Measurements from ENCODE around the gene DAZAP1. TPM values are rescaled to one million over a fixed set of nuclear protein-coding genes. Genes with fewer than 3 reads are reported as not detected.

Gene DAZAP1
- total RNA-seq, 1 donor from 2014 or later, result 61.5 TPM

Other genes with a start within 250 kb of the DAZAP1 start
- gene SBNO2, start 233.3 kb upstream of the DAZAP1 start, total RNA-seq, result 53.8 and 76.3 TPM in 2 replicates
- gene STK11, start 201.8 kb upstream of the DAZAP1 start, total RNA-seq, result 61.8 and 77.7 TPM in 2 replicates
- 9.8 and 13.9 TPM in 2 replicates for gene CBARP, start 169.6 kb upstream of the DAZAP1 start, total RNA-seq
- gene ATP5F1D, start 165.8 kb upstream of the DAZAP1 start, total RNA-seq, result 79.0 and 95.6 TPM in 2 replicates
- gene MIDN, start 159.0 kb upstream of the DAZAP1 start, total RNA-seq, result 43.0 and 78.7 TPM in 2 replicates
- gene CIRBP, start 138.3 kb upstream of the DAZAP1 start, total RNA-seq, result 182 and 231 TPM in 2 replicates
- 66.3 and 96.6 TPM in 2 replicates for gene FAM174C, start 132.1 kb upstream of the DAZAP1 start, total RNA-seq
- 2.6 and 4.8 TPM in 2 replicates for gene EFNA2, start 121.7 kb upstream of the DAZAP1 start, total RNA-seq
- gene NDUFS7, start 23.7 kb upstream of the DAZAP1 start, total RNA-seq, result 159 and 165 TPM in 2 replicates
- 32.1 and 63.5 TPM in 2 replicates for gene GAMT, start 6.0 kb upstream of the DAZAP1 start, total RNA-seq
- gene RPS15, start 30.8 kb downstream of the DAZAP1 start, total RNA-seq, result 2,523 and 3,135 TPM in 2 replicates
- gene APC2, start 42.5 kb downstream of the DAZAP1 start, total RNA-seq, result 0.05 and 0.47 TPM in 2 replicates
- 36.0 and 41.9 TPM in 2 replicates for gene C19orf25, start 71.6 kb downstream of the DAZAP1 start, total RNA-seq
- gene PCSK4, start 82.8 kb downstream of the DAZAP1 start, total RNA-seq, result 3.7 and 5.0 TPM in 2 replicates
- gene REEP6, start 83.6 kb downstream of the DAZAP1 start, total RNA-seq, result 4.3 and 4.4 TPM in 2 replicates
- 0.73 and 0.82 TPM in 2 replicates for gene ADAMTSL5, start 105.4 kb downstream of the DAZAP1 start, total RNA-seq
- gene PLK5, start 116.5 kb downstream of the DAZAP1 start, total RNA-seq, result not detected in 2 replicates
- gene MEX3D, start 160.7 kb downstream of the DAZAP1 start, total RNA-seq, result 88.8 and 130 TPM in 2 replicates
- 110 and 129 TPM in 2 replicates for gene MBD3, start 185.3 kb downstream of the DAZAP1 start, total RNA-seq
- 63.1 and 97.0 TPM in 2 replicates for gene UQCR11, start 197.9 kb downstream of the DAZAP1 start, total RNA-seq
- gene TCF3, start 245.0 kb downstream of the DAZAP1 start, total RNA-seq, result 206 and 251 TPM in 2 replicates

Data from glomerular endothelial cell (primary cell).